GM18517 (cell line): ENCODE data around the gene PACRG.

Experiments used
- ATAC-seq: cut with Tn5 transposase; IDR thresholded peaks from one replicate; pipeline ENCODE4 v1.9.1; 2021; ENCODE audit warnings: mild to moderate bottlenecking, moderate library complexity; ENCODE audit not compliant: unreplicated experiment

Gene PACRG

DNA sequence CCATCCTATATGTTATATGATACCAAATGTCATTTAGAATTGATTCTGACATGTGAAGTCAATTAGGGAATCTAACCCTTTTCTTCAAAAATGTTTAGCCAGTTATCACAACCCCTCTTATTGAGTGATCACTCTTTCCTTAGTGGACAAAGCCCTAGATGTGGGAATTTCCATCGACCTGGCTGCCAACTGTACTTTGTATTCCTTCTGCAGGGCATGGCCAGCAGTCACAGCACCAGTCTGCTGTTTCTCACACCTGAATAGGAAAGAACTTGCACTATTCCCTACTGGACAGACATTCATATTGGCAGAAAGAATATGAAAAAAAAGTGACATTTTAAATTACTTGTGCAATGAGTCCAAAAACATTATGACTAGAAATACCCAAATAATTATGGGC, 271.0 kb downstream of the PACRG start:
- no peak for ATAC-seq

DNA sequence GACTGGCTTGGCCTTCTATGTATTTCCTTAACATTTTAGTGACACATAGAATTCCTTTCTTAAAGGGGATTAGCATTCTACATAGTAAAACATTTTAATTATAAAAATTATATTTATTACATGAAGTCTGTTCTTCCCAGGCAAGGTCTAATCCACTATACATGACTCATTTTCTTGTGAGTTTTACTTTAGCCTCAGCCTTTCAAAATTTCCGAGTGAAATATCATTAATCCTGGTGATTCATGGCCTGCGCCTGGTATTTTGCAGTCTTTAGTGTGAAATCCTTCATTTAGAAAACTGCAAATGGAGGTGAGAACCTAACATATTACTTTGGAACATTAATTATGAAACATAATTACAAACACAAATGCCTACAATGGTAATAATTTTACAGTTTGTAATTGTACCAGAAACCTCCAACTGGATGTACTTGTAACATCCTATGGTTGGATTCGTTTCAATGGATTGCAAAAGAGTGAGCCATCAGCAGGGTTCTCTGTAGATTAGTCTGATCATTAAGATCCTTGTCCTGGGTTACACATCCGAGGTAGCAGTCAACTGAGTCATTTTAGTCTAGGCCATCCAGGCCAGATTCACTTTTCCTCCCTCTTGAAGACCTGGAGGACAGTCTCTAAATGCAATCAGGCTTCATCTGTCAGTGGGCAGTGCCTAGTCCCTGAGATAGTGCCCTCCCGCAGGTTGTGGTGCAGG, 272.0 kb downstream of the PACRG start:
- ATAC-seq = no peak

DNA sequence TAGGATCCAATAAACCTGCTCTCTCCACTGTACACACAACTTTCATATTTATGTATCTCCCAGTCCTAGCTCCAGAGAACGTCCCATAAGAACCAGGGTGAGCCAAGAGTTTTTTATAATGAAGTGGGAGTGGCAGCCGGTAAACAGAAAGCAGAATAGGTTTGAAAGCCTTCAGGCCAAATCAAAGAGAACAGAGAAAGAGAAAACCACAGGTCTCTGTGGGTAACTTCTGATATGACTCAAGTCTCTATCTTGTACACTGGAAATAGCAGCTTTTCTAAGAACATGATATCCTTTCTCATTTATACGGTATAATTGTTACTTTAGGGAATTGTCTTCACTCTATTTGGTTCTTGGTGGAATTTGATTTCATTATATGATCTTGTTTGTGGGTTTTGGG, 273.6 kb downstream of the PACRG start:
- ATAC-seq = peak; percentile 90

DNA sequence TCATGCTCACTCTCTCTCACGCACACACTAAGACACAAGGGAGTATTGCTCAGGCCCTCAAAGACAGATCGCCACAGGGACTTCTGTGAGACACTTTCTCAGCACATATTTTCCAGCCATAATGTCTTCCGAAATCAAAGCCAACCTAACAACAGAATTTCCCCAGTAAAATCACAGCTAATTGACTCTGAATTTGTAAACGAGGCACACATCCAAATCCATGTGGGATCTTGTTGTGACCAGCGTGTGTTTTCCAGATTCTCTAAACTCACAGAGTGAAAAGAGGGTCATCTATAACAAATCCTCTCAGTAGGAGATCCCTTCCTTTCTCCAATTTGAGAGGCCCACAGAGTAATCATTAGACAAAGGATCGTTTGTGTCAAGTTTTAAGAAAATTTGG, 280.4 kb downstream of the PACRG start:
- no peak for ATAC-seq

DNA sequence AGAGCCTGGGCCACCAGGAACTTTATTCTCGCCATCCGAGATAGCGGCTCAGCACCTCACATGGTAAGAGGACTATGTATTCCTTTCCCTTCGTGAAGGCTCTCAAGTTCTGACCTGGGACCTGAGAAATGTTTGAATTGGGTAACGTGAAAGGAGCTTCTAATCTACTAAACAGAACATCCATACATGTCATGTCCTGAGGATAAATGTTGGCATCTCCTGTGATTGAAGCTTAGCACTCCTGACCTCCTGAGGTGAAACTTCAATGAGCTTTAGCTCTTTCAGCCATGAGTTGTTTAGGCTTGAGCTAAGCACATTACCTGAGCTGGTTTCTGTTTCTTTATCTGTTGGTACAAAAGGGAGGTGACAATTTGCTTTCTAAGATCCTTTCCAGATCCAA, 280.9 kb downstream of the PACRG start:
- no peak for ATAC-seq

DNA sequence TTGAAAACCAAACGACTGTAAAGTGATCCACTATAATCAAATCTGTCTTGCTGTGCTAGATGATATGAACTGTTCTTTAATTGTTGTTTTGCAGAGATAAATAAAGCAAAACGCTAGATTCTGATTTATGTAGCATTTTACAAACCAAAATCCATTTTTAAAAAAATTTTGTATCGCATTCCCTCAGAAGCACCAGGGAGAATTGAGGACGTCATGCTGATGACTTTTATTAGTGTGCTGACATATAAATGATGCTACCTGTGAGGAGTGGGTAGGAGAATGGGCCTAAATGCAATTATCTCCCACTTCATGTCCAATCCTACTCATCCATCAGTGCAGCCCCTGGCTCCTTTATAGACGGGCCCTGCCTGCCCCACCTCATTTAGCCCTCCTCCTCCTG, 282.4 kb downstream of the PACRG start:
- ATAC-seq = no peak

DNA sequence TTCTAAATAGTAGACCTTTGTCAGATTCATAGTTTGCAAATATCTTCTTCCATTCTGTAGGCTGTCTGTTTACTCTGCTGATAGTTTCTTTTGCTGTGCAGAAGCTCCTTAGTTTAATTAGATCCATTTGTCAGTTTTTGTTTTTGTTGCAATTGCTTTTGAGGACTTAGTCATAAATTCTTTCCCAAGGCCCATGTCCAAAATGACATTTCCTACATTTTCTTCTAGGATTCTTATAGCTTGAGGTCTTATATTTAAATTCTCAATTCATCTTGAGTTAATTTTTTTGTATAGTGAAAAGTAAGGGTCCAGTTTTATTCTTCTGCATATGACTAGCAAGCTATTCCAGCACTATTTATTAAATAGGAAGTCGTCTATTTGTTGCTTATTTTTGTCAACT, 287.0 kb downstream of the PACRG start:
- ATAC-seq = no peak

DNA sequence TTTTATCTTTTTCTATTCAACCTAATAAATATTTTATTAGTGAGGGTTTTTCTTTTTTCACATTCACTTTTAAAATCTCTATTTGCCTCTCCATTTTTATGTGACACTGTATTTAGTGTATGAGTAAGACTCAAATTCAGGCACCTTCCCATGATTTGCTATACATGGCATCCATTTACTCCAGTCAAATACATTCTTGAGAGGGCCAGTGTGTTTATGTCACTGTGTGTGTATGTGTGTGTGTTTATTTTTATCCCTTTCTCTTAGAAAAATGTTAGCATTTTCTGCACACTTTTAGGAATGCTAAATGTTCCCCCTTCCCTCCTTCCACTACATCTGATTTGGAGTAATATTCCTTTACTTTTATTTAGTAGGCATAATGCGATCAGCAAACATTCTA, 290.0 kb downstream of the PACRG start:
- ATAC-seq = no peak

DNA sequence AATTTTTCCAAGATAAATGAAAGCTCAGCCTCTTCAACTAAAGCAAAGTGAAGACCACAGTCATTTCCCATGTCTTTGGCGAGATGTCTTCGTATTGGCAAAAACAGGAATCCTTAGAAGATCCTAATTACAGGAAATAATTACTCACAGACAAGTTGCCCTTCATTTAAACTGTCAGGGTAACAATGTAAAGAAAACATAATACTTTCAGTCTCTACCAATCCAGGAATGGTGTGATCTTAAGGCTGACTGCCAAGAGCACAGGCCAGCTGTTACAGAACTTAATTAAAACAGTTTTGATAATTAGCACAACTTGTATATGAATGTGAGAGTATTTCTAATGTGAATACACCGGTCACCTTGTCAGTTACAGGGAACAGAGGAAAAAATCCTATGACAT, 292.2 kb downstream of the PACRG start:
- ATAC-seq = no peak

DNA sequence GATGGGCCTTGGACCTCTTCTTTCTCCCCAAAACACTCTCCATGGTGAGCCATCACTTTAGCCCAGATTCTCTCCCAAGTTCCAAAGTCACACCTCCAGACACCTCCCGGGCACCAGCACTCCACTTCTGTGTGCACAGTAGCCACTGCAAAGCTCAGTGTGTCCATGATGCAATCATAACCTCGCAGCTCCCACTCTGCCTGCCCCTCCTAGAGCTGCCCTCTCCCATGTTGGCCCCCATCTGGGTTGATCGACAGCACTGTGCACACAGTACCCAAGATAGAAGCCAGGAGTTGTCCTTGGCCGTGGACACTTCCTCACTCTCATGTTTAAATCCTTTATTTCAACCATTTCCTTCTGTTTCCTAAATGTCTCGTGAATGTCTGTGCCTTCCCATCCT, 293.3 kb downstream of the PACRG start:
- ATAC-seq = no peak

DNA sequence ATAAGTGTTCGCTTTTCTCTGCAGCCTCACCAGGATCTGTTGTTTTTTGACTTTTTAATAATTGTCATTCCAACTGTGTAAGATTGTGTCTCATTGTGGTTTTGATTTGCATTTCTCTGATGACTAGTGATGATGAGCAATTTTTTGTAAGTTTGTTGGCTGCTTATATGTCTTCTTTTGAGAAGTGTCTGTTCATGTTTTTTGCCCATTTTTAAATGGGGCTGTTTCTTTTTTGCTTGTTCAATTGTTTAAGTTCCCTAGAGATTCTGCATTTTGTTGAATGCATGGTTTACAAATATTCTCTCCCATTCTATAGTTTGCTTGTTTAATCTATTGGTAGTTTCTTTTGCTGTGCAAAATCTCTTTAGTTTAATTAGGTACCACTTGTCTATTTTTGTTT, 295.9 kb downstream of the PACRG start:
- no peak for ATAC-seq

DNA sequence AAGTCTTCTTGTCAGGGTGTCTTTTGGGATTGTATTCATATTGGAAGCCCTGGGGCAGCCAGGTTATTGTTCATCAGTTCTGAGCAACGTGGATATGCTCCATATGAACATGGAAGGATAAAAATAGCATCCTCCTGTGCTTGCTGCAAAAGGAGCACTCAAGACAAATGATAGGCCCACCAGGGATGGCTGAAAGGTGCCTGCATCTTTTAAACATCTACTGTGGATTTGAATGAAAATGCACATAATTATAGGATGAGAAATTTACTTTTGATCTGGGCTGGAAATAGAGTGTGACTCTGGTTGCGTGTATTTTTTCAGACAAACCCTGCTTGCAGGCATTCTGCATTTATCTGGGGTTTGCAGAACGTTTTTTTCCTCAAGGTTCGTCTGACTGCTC, 299.1 kb downstream of the PACRG start:
- ATAC-seq = no peak

DNA sequence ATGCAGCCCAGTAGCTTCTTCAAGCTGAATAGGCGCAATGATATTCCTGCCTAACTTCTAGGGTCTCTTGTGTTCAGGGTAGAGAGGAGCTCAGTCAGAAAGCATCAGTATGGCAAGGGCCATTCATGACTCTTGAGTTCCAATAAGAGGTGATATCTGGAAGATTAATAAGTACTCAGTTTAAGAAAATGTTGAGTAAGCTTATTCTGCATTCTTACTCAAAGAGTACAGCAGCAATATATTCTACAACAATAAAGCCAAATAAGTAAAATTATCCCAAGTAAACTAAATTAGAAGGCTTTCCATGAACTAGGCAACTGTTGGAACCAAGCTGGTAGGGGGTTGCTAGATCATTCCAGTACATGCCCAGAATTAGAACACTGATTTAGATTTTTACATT, 303.2 kb downstream of the PACRG start:
- ATAC-seq = no peak

DNA sequence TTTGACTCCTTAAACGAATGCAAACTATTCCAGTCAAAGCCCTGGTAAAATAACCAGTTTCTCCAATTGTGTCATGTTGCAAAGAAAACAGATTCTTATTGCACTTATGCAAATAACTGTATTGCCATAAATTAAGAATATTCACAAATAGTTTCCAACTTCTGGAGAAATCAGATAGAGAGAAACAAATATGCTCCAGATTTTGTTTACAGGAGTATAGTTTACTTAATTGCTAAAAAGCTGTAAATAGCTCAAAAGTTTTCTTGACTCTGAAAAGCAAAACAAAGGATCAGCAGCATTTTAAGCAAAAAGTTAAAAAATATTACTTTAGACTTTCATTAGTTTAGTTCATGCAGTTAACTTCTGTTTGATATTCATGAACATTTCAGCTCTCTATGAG, 304.2 kb downstream of the PACRG start:
- ATAC-seq = no peak

DNA sequence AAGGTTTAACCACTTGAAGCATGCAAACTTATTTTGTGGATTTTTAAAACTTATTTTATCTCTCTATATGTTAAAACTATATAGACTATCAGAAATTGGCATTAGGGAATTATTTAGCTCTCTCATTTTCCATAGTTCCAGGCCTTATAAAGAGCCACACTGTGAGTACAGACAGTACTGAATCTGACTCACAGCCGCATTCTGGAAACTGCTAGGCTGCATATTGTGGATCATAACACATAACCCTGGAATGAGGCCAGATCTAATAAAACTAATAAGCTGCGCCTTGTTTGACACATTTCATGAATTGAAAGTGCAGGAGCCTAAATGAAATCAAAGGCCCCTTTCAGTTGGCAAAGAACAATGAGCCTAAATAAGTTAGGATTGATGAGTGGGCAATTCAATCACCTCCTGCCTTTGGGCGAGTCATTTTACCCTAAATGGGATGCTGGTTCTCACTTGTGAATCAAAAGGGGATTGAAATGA, 308.4 kb downstream of the PACRG start:
- no peak for ATAC-seq

DNA sequence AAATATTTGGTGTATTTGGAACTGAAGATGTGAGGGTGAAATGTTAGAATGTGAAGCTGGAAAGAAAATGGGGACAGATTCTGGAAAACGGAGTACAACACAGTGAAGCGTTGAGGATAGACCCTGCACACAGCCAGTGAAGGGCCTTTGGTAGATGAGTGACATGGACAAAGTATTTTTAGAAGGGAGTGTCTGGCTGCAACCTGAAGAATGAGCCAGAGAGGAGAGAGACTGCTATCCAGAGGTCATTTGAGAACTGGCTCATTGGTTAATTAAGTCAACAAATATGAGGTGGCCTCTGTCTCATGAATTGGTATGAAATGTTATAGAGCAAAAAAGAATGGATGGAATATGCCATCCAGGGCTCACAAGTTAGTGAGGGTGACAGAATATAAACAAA, 310.5 kb downstream of the PACRG start:
- ATAC-seq = no peak

DNA sequence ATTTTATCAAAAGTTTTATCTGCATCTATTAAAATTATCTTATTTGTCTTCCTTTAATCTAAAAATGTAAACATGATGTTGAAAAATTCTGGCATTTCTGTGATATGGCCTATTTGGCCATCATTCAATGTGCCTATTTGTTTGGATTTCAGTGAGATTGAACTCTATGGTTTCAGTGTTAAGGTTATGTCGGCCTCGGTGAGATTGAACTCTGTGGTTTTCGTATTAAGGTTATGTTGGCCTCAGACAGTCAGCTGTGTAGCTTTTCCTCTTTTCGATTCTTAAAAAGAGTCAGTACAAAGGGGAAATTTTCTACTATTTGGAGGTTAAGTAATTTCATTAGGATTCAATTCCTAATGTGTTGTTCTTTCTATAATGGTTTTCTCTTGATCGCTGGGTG, 320.6 kb downstream of the PACRG start:
- ATAC-seq = no peak

DNA sequence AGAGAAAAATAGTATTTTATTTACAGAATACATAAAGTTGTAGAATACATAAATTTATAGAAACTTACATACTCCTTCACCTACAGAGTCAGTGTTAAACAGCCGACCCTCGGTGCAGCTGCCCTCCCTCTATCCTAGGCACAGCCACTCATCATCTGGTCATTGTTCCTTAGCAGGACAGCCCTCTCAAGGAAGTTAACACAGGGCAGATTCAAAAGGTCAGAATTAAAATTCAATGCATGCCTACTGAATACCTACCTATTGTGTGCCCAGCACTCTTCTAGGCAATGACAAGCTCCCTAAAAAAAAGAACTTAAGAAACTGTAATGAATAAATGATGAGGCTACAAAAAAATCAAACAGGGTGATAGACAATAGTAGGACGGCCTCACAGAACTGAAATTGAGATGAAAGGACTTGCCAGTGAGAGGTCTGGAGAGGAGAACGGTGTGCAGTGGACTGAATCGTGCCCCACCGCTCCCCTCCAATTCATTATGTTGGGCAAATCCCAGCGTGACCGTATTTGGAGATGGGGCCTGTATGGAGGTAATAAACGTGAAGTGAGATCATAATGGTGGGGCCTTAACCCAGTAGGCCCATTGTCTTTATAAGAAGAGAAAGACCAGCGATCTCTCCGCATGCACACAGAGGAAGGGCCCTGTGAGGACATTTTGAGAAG, 326.0 kb downstream of the PACRG start:
- ATAC-seq = no peak

DNA sequence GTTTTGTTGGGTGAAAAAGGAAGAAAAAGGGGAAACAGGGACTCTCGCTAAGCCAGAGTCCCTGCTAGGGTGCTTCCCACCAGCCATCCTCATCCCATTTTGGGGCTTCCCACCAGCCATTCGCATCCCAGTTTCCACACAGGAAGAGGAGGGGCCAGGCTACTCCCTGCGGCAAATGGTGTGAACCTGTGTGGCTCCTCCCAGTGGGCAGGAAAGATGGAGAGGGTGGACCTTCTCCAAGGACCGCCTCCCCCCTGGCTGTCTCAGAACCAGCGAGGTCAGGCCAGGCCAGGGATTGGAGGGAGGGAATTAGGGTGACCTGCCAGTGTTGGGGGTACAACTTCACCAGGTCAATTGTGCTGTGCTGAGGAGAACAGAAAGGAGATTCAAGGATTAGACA, 326.9 kb downstream of the PACRG start:
- no peak for ATAC-seq

DNA sequence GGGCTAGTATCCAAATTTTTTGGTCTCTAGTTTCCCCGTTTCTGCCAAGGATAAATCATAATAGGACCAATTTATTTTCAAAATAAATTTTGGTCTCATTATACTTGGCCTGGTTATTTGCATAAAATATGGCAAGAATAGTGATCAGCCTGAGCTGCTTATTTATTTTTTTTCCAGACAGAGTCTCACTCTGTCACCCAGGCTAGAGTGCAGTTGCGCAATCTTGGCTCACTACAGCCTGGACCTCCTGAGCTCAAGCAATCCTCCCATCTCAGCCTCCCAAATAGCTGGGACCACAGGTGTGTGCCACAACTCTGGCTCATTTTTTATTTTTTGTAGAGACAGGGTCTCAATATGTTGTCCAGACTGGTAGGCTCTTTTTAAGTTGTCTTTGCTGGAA, 329.5 kb downstream of the PACRG start:
- no peak for ATAC-seq

DNA sequence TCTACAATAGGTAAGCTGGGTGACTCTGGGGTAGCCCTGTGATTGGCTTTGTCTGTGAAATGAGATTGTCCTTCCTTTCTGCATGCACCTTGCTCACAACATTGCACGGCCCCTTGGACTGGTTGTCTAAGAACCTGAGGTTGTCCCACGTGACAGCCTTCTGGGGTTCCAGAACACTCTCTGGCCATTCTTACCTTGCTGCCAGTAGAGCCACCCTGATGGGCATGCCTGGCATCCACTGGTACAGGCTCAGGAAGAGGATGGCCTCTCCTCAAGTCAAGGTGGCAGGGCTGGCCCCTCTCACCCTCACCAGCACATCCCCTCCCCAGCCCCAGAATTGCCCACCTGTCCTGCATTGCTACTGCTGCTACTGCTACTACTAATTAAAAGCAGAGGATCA, 335.0 kb downstream of the PACRG start:
- no peak for ATAC-seq

DNA sequence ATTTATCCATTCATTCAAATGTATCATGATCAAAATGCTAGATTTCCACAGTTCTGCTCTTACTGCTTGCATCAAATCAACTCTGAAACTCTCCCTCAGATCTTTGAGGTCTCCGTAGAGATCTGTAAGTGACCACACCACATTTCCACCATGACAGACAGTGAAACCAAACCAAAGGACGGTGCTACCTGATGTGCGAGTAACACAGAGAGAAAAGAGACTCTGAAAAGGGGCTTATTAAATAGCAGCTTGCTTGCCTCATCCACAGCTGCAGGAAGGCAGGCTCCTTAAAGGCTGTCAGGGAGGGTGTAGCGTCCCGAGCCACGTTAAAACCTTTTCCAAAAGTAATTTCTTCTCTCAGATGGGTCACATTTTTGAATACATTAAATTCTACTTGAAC, 335.8 kb downstream of the PACRG start:
- no peak for ATAC-seq

DNA sequence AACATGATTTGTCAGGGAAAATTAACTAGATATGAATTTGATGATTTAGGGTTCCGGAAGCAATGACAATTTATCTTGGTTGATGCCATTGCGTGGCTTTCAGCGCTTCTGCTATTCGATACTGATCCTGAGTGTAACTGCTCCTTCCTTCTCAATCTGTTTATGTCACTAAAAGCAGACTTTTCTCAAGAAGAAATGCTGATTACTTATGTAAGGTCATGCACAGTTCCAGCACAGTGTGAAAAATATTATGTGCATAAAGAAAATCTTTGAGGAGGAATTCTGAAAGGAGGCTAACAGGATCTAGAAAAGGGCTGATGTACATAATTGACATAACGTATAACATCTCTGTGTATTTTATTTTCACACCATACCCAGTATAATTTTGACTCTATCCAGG, 336.6 kb downstream of the PACRG start:
- no peak for ATAC-seq
